HEK293T (cell line): ENCODE data around the gene DOCK2.
"Not testable (repeated sequence)": the region's sequence is repeated elsewhere in the genome, so short reads cannot be mapped to it uniquely, and the experiment has no call there.

Experiments
- CTCF ChIA-PET: fragments of 350-600 bp; formaldehyde crosslinking; extraction: SDS; loops from one replicate; lab custom pipeline; 2021; ENCODE audit warnings: antibody characterized with exemption, inconsistent platforms; lab: Yijun Ruan, JAX
- POLR2A ChIA-PET: fragments of 350-600 bp; formaldehyde crosslinking; extraction: SDS; loops from one replicate; lab custom pipeline; 2020; ENCODE audit warnings: antibody characterized with exemption, inconsistent platforms; lab: Yijun Ruan, JAX
- DNase-seq: peaks from one replicate; pipeline ENCODE4 v3.0.0; 2012; ENCODE audit warnings: mixed read lengths; ENCODE audit errors: extremely low spot score
- ARNT ChIP-seq: fragments of 450-650 bp; IDR thresholded peaks from 2 replicates; pipeline ENCODE4 v1.6.1; 2017; ENCODE audit warnings: mild to moderate bottlenecking
- BHLHE40 ChIP-seq: fragments of 450-650 bp; IDR thresholded peaks from 2 replicates; pipeline ENCODE4 v1.6.1; 2016; ENCODE audit warnings: mild to moderate bottlenecking, moderate library complexity, borderline replicate concordance
- CTBP1 ChIP-seq: fragments of 450-650 bp; IDR thresholded peaks from 2 replicates; pipeline ENCODE4 v1.6.1; 2016; ENCODE audit warnings: borderline replicate concordance
- ELF4 ChIP-seq: fragments of 450-650 bp; IDR thresholded peaks from 2 replicates; pipeline ENCODE4 v1.6.1; 2017; ENCODE audit warnings: antibody characterized with exemption
- FOXA1 ChIP-seq: fragments of 450-650 bp; IDR thresholded peaks from 2 replicates; pipeline ENCODE4 v1.6.1; 2016; ENCODE audit warnings: mild to moderate bottlenecking
- FOXK2 ChIP-seq: fragments of 450-650 bp; IDR thresholded peaks from 2 replicates; pipeline ENCODE4 v1.6.1; 2016; ENCODE audit warnings: mild to moderate bottlenecking
- FOXM1 ChIP-seq: fragments of 450-650 bp; IDR thresholded peaks from 2 replicates; pipeline ENCODE4 v1.6.1; 2017; ENCODE audit warnings: mild to moderate bottlenecking, borderline replicate concordance
- HDGF ChIP-seq: fragments of 450-650 bp; IDR thresholded peaks from 2 replicates; pipeline ENCODE4 v1.6.1; 2017; ENCODE audit warnings: antibody characterized with exemption, borderline replicate concordance
- L3MBTL2 ChIP-seq: fragments of 450-650 bp; conservative IDR thresholded peaks from 2 replicates; pipeline ENCODE4 v1.6.1; 2016; ENCODE audit warnings: mild to moderate bottlenecking
- LEF1 ChIP-seq: fragments of 450-650 bp; IDR thresholded peaks from 2 replicates; pipeline ENCODE4 v1.6.1; 2017; ENCODE audit warnings: mild to moderate bottlenecking, borderline replicate concordance
- NFRKB ChIP-seq: fragments of 450-650 bp; IDR thresholded peaks from 2 replicates; pipeline ENCODE4 v1.6.1; 2016; ENCODE audit warnings: mild to moderate bottlenecking, moderate library complexity
- PKNOX1 ChIP-seq: fragments of 450-650 bp; IDR thresholded peaks from 2 replicates; pipeline ENCODE4 v1.6.1; 2016
- SP1 ChIP-seq: fragments of 450-650 bp; IDR thresholded peaks from 2 replicates; pipeline ENCODE4 v1.6.1; 2017
- SUZ12 ChIP-seq: fragments of 450-650 bp; IDR thresholded peaks from 2 replicates; pipeline ENCODE4 v1.6.1; 2016; ENCODE audit warnings: mild to moderate bottlenecking
- TARDBP ChIP-seq: fragments of 450-650 bp; IDR thresholded peaks from 2 replicates; pipeline ENCODE4 v1.6.1; 2016
- ZNF384 ChIP-seq: fragments of 450-650 bp; IDR thresholded peaks from 2 replicates; pipeline ENCODE4 v1.6.1; 2016

Gene DOCK2

GRCh38 chr5:169746147-169746694, 109.1 kb downstream of the DOCK2 start:
- ChIA-PET POLR2A (no interaction called here), CTCF (interaction anchor here (1.3 kb wide), 1 partner anchor 234 kb away, joined by 3 read pairs; the partner anchor contains the start of gene INSYN2B)
- no peak for TF ChIP-seq SUZ12
- no peak for TF ChIP-seq SP1
- no peak for TF ChIP-seq L3MBTL2
- TF ChIP-seq TARDBP = no peak
- no peak for TF ChIP-seq ZNF384
- no peak for TF ChIP-seq LEF1
- TF ChIP-seq BHLHE40 = no peak
- TF ChIP-seq FOXK2 = no peak
- TF ChIP-seq PKNOX1 = no peak; the same call in 1 of the 2 replicates
- no peak for TF ChIP-seq FOXM1
- no peak for TF ChIP-seq ELF4
- no peak for TF ChIP-seq ARNT
- TF ChIP-seq NFRKB = no peak
- no peak for TF ChIP-seq HDGF

DNA sequence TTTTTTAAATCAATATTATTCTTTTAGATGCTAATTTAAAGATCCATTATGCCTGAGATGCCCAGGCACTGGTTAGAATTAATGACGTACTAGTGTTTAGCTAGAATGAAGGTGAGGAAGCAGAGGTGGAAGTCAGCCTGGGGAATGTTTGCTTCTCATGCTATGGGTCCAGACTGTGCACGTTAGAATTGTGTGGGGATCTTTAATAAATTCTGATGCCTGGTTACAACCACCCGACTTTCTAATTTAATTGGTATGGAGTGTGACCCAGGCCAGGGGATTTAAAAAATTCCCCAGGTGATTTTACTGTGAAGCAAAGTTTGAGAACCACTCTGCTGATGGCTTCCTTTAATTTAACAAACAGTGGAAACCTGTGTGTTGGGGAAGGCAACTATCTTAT, 111.1 kb downstream of the DOCK2 start:
- DNase-seq = no peak
- TF ChIP-seq FOXK2 = no peak
- no peak for TF ChIP-seq L3MBTL2
- TF ChIP-seq LEF1 = no peak
- no peak for TF ChIP-seq NFRKB
- TF ChIP-seq ARNT = no peak
- no peak for TF ChIP-seq HDGF
- no peak for TF ChIP-seq FOXA1
- TF ChIP-seq SP1 = no peak
- TF ChIP-seq TARDBP = no peak
- no peak for TF ChIP-seq SUZ12
- no peak for TF ChIP-seq ZNF384
- TF ChIP-seq PKNOX1 = no peak
- no peak for TF ChIP-seq ELF4
- CTCF ChIA-PET = no interaction called here
- POLR2A ChIA-PET = no interaction called here

More at GRCh38 chr5:169746147-169746694, 109.1 kb downstream of the DOCK2 start:
- no peak for DNase-seq

DNA sequence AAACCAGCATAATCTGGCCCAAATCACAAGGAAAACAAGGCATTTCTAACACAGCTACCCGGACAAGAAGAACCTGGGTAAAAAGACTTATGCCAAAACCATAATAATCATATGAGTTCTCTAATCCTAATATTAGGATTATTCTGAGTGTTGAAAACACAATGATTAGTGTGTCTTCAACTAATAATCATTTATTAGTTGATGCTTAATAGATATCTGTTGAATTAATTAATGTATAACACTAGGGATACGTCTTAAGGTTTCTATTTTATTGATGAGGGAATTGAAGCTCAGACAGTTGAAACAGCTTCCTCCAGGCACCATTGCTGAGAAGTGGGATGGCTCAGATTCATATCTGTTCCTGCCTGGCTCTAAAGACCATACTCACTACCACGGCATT, 112.2 kb downstream of the DOCK2 start:
- no peak for DNase-seq
- CTCF ChIA-PET = no interaction called here
- TF ChIP-seq CTBP1 = no peak
- no peak for TF ChIP-seq ARNT
- TF ChIP-seq ZNF384 = no peak
- no peak for TF ChIP-seq FOXA1
- no peak for TF ChIP-seq NFRKB
- no peak for TF ChIP-seq L3MBTL2
- no peak for TF ChIP-seq FOXK2
- TF ChIP-seq PKNOX1 = no peak
- TF ChIP-seq TARDBP = no peak
- no peak for TF ChIP-seq SUZ12
- no peak for TF ChIP-seq ELF4
- no peak for TF ChIP-seq SP1
- no peak for TF ChIP-seq HDGF
- no peak for TF ChIP-seq BHLHE40
- TF ChIP-seq FOXM1 = no peak
- no peak for TF ChIP-seq LEF1
- POLR2A ChIA-PET = no interaction called here

DNA sequence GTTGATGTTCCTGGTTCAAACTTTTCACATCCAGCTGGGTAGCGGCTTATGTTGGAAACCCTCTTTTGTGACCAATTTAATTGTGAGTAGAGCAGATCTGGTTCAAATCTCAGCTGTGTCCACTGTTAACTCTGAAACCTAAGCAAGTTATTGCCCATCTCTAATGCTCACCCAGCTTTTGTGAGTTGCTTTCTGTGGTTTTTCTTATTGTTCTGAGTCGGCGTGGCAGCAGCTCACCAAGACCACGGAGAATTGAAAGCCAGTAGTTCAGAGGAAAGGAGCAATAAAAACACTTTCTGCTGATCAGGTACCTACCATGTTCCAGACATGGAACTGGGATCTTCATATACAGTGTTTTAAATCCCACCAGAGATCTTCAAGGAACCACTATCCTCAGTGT, 114.4 kb downstream of the DOCK2 start:
- CTCF ChIA-PET = interaction anchor here (0.6 kb wide), 1 partner anchor 319 kb away, joined by 3 read pairs; no protein-coding TSS in a partner anchor
- TF ChIP-seq CTBP1 (no peak), ZNF384 (no peak), ELF4 (no peak), HDGF (no peak), FOXM1 (no peak)
- POLR2A ChIA-PET = no interaction called here
- no peak for DNase-seq

- POLR2A ChIA-PET, DNase-seq, CTCF ChIA-PET: not testable (repeated sequence)
These were observed 115.5 kb downstream of the DOCK2 start for GRCh38 chr5:169752566-169752965.

GRCh38 chr5:169753795-169754194, 116.7 kb downstream of the DOCK2 start:
- DNase-seq = no peak
- ChIA-PET CTCF (interaction anchor here (0.6 kb wide), 1 partner anchor 34 kb away, joined by 3 read pairs; no protein-coding TSS in a partner anchor), POLR2A (no interaction called here)

More at GRCh38 chr5:169753795-169754194, 116.7 kb downstream of the DOCK2 start:
- TF ChIP-seq CTBP1 (no peak), FOXM1 (no peak), FOXA1 (no peak), BHLHE40 (no peak), LEF1 (no peak), NFRKB (no peak), ELF4 (no peak), SUZ12 (no peak), ZNF384 (no peak)
